Muscle of leg (tissue), 11 donors: Measurements from ENCODE around the gene ACER1. TPM values are rescaled to one million over a fixed set of nuclear protein-coding genes. Genes with fewer than 3 reads are reported as not detected.

Source experiments
- DNase-seq: peaks from one replicate; pipeline ENCODE4 v3.0.0; 2013
- H3K27ac ChIP-seq: one replicate; pipeline ENCODE4 v1.5.1; 2013; ENCODE audit warnings: mild to moderate bottlenecking, low read length, control low read depth
- H3K27me3 ChIP-seq: one replicate; pipeline ENCODE4 v1.6.1; 2013; ENCODE audit warnings: low read length; ENCODE audit not compliant: control insufficient read depth, insufficient read depth
- H3K36me3 ChIP-seq: one replicate; pipeline ENCODE4 v1.6.1; 2013; ENCODE audit warnings: low read length; ENCODE audit not compliant: control insufficient read depth, insufficient read depth
- H3K4me1 ChIP-seq: one replicate; pipeline ENCODE4 v1.6.1; 2013; ENCODE audit warnings: low read length; ENCODE audit not compliant: control insufficient read depth, insufficient read depth
- H3K4me3 ChIP-seq: one replicate; pipeline ENCODE4 v1.5.1; 2013; ENCODE audit warnings: low read length, control low read depth
- H3K9me3 ChIP-seq: replicated peaks from 2 replicates; pipeline ENCODE4 v1.6.1; 2013; ENCODE audit warnings: low read depth, low read length; ENCODE audit not compliant: control insufficient read depth
- WGBS: methylation state at CpG from one replicate; pipeline ENCODE4 v1.1.5; 2013; ENCODE audit warnings: missing lambda C conversion rate; ENCODE audit not compliant: insufficient coverage; 5-methylcytosine and 5-hydroxymethylcytosine counted together
- polyA plus RNA-seq, 8 donors: library from polyadenylated mRNA; unstranded; fragments of 120-200 nt; gene quantifications; one replicate each; pipeline versions ENCODE4 v1.2.1 to v1.2.3, GENCODE V29; 2013; ENCODE audit warnings: inconsistent platforms in 1 of 8, low replicate concordance in 1 of 8; ENCODE audit not compliant: insufficient read length in 8 of 8, insufficient read depth in 1 of 8
- total RNA-seq: library from RNA; stranded (reverse); fragments of 120-200 nt; gene quantifications from one replicate; pipeline ENCODE4 v1.2.4, GENCODE V29; 2013

The ACER1 gene
- total and polyA plus RNA-seq, 9 donors, result 0.12 to 0.17 TPM; not detected in 7

DNA sequence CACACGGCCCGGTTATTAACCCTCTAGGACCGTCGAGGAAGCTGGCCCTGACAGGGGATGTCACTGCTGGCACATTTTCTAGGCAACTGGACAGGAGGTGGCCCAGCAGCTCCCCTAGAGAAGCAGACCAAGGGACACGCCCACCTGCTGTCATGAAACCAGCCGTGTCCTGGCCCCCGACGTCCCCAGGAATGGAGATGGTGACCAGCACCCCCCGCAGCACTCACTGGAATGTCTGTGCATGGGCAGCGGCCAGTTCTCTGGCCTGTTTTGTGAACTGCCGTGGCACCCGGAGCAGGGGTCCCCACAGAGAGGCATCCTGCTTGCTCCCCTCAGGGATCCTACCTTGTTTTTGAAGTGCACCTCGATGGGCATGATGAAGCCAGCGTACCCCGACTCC is 71.5 kb downstream of the ACER1 start:
- peaks cover 46% of the 10 kb centered on the region for H3K36me3 ChIP-seq
- no peaks in the 10 kb centered on the region for H3K9me3 ChIP-seq
- no peak overlapping the region for H3K4me3 ChIP-seq
- 54% methylated on average over 11 of the region's 15 CpGs for WGBS
- H3K4me1 ChIP-seq, result peaks cover 9% of the 10 kb centered on the region
- H3K27ac ChIP-seq, result no peak overlapping the region
- DNase-seq, result no peak
- H3K27me3 ChIP-seq, result no peaks in the 10 kb centered on the region

DNA sequence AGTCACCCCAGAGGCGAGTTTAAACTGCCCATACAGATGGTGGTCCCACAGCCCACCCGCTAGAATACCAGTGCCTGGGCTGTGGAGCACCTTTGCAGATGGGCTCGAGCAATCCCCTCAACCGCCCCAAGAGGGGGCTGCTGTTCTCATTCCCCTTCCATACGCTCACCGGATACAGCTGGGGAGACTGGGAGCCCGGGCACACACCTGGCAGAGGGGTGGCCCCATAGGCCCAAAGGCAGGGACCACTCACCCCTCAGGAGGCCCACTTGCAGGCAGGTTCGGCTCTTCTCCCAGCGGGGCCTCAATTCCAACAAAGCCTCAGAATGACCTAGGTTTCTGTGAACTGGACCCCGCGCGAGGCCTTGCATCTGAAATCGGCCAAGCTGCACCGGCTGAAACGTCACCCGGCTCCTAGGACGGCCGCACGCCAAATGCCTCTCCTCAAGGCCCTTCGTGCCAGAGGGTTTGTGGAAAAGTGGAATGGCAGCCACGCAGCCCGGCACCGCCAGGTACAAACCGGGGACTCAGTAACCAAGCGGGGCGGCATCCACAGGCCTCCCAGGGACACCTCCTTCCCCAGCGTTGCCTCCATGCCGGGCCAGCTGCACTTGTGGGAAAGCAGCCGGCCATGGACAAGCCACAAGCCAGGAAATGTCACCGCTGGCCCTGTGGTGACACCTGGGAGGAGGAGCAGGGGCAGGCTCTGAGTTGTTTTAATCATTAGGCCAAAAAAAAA is 72.3 kb downstream of the ACER1 start:
- 73% methylated on average over 26 of the region's 30 CpGs for WGBS
- H3K4me1 ChIP-seq, result peaks cover 9% of the 10 kb centered on the region
- no peak for DNase-seq
- peaks cover 49% of the 10 kb centered on the region for H3K36me3 ChIP-seq
- H3K27me3 ChIP-seq, result no peaks in the 10 kb centered on the region
- H3K9me3 ChIP-seq, result no peaks in the 10 kb centered on the region
- H3K27ac ChIP-seq, result no peak overlapping the region
- no peak overlapping the region for H3K4me3 ChIP-seq

DNA sequence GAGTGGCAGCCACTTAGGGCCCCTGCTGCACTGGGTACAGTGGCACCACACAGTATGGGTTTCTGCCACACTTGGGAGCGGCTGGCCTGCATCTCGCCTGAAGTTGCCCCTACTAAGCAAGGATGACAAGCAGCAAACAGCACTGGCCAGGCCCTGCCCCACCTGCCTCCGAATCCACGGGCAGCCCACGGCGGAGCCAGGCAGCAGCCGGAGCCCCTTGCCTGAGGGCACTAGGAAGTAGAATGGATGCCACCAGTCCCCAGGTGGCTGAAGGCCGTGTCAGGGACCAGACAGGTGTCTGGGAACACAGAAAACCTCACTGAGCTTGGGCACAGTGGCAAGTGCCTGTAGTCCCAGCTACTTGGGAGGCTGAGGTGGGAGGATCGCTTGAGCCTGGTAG is 73.0 kb downstream of the ACER1 start:
- no peak for DNase-seq
- Histone ChIP-seq H3K27me3 (no peaks in the 10 kb centered on the region), H3K9me3 (no peaks in the 10 kb centered on the region), H3K4me1 (peaks cover 9% of the 10 kb centered on the region), H3K36me3 (peaks cover 49% of the 10 kb centered on the region), H3K4me3 (no peak overlapping the region), H3K27ac (no peak overlapping the region)
- 92% methylated on average over 8 of the region's 9 CpGs for WGBS

DNA sequence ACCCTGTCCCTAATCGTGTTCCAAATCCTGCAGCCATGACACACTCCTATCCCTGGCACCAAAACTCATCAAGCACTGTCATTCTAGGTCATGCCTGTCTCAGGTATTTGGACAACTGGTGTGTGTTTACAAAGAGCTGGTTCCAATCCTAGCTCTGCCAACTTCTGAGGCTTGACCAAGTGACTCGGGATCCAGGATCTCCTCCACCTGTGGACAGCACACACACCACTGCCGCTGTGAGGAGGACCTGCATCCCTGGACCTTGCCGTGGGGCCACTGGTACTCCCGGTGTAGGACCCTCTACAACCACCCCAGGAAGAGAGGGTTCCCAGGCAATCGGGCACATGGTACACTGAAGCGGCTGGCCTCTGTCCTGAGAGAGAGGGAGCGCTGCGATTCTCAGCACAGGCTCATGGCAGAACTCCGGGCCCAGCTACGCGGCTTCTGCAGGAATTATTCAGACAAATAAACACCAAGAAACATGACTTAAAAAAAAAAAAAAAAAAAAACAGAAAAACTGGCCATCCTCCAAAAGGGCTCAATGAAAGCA is 74.0 kb downstream of the ACER1 start:
- peaks cover 52% of the 10 kb centered on the region for H3K36me3 ChIP-seq
- WGBS, result 82% methylated on average over 5 of the region's 12 CpGs
- no peak for DNase-seq

DNA sequence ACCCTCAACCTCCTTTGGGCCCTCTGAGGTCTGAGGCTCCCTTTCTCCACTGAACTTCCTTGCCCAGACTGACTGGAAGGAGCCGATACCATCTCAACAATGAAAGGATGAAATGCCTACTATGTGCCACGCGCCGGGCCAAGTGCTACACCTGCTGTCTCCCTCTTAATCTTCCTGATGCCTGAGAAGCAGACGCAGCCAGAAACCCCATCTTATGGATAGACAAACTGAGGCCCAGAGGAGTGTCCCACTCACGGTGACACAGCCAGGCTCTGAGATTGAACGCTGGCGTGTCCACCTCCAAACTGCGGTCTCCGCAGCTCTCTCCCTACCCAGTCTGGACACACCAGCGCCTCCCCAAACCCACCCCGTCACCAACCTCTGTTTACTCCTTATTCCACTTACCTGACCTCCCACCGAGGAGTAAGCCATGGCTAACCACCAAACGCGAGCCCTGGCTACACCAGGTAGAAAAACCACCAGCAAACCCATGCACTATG is 74.5 kb downstream of the ACER1 start:
- H3K4me1 ChIP-seq, result peaks cover 5% of the 10 kb centered on the region
- H3K36me3 ChIP-seq, result peaks cover 57% of the 10 kb centered on the region

More for the DNA sequence above, 74.0 kb downstream of the ACER1 start:
- Histone ChIP-seq H3K27ac (no peak overlapping the region), H3K9me3 (no peaks in the 10 kb centered on the region), H3K4me1 (peaks cover 8% of the 10 kb centered on the region), H3K4me3 (no peak overlapping the region), H3K27me3 (no peaks in the 10 kb centered on the region)

More for the DNA sequence above, 74.5 kb downstream of the ACER1 start:
- H3K27me3 ChIP-seq, result no peaks in the 10 kb centered on the region
- no peaks in the 10 kb centered on the region for H3K9me3 ChIP-seq
- no peak for DNase-seq
- no peak overlapping the region for H3K27ac ChIP-seq
- 91% methylated on average over 13 of the region's 15 CpGs for WGBS
- H3K4me3 ChIP-seq, result no peak overlapping the region

Other genes starting within 250 kb of the ACER1 start
- gene RFX2, start 223.1 kb downstream of the ACER1 start, total RNA-seq, result 5.5 TPM
- gene RFX2, start 223.1 kb downstream of the ACER1 start, polyA plus RNA-seq, result 10 to 100 TPM in 1 of 8 donors, 1 to 10 TPM in 7; 5.2 to 17.6 (median 9.5) TPM
- not detected for gene ACSBG2, start 197.9 kb downstream of the ACER1 start, total RNA-seq
- gene ACSBG2, start 197.9 kb downstream of the ACER1 start, polyA plus RNA-seq, result under 1 TPM in 7 of 8 donors, not detected in 1; 0.24 to 0.76 (median 0.52) TPM
- 11.9 TPM for gene MLLT1, start 53.6 kb downstream of the ACER1 start, total RNA-seq
- 10 to 100 TPM; 43.8 to 63.4 (median 56.9) TPM for gene MLLT1, start 53.6 kb downstream of the ACER1 start, polyA plus RNA-seq
- 46.6 TPM for gene CLPP, start 27.9 kb upstream of the ACER1 start, total RNA-seq
- gene CLPP, start 27.9 kb upstream of the ACER1 start, polyA plus RNA-seq, result 10 to 100 TPM; 57.1 to 73.3 (median 64.0) TPM
- gene ALKBH7, start 39.2 kb upstream of the ACER1 start, total RNA-seq, result 99.9 TPM
- gene ALKBH7, start 39.2 kb upstream of the ACER1 start, polyA plus RNA-seq, result 100 to 1,000 TPM in 4 of 8 donors, 10 to 100 TPM in 4; 73.9 to 157 (median 101) TPM
- gene PSPN, start 42.3 kb upstream of the ACER1 start, total RNA-seq, result 1.2 TPM
- gene PSPN, start 42.3 kb upstream of the ACER1 start, polyA plus RNA-seq, result 1 to 10 TPM in 7 of 8 donors, under 1 TPM in 1; 0.88 to 1.5 (median 1.1) TPM
- gene GTF2F1, start 59.6 kb upstream of the ACER1 start, total RNA-seq, result 29.8 TPM
- 10 to 100 TPM; 59.6 to 73.8 (median 69.0) TPM for gene GTF2F1, start 59.6 kb upstream of the ACER1 start, polyA plus RNA-seq
- 46.9 TPM for gene KHSRP, start 91.2 kb upstream of the ACER1 start, total RNA-seq
- 100 to 1,000 TPM; 165 to 256 (median 214) TPM for gene KHSRP, start 91.2 kb upstream of the ACER1 start, polyA plus RNA-seq
- gene SLC25A41, start 100.2 kb upstream of the ACER1 start, total RNA-seq, result 0.22 TPM
- under 1 TPM; 0.19 to 0.71 (median 0.50) TPM for gene SLC25A41, start 100.2 kb upstream of the ACER1 start, polyA plus RNA-seq
- gene SLC25A23, start 126.2 kb upstream of the ACER1 start, total RNA-seq, result 16.7 TPM
- 10 to 100 TPM; 24.4 to 41.7 (median 31.7) TPM for gene SLC25A23, start 126.2 kb upstream of the ACER1 start, polyA plus RNA-seq
- not detected for gene CRB3, start 130.7 kb upstream of the ACER1 start, total RNA-seq
- gene CRB3, start 130.7 kb upstream of the ACER1 start, polyA plus RNA-seq, result 1 to 10 TPM in 2 of 8 donors, under 1 TPM in 3, not detected in 3; 0.11 to 2.0 (median 0.51) TPM
- gene DENND1C, start 148.2 kb upstream of the ACER1 start, total RNA-seq, result 0.13 TPM
- 1 to 10 TPM in 3 of 8 donors, under 1 TPM in 5; 0.59 to 2.1 (median 0.82) TPM for gene DENND1C, start 148.2 kb upstream of the ACER1 start, polyA plus RNA-seq
- 0.18 TPM for gene TUBB4A, start 168.7 kb upstream of the ACER1 start, total RNA-seq
- 1 to 10 TPM in 1 of 8 donors, under 1 TPM in 7; 0.41 to 1.4 (median 0.54) TPM for gene TUBB4A, start 168.7 kb upstream of the ACER1 start, polyA plus RNA-seq
- 1.0 TPM for gene TNFSF9, start 197.4 kb upstream of the ACER1 start, total RNA-seq
- 1 to 10 TPM in 2 of 8 donors, under 1 TPM in 6; 0.23 to 1.3 (median 0.93) TPM for gene TNFSF9, start 197.4 kb upstream of the ACER1 start, polyA plus RNA-seq